ENCODE measurements around the gene SLC25A18. TPM values are rescaled to one million over a fixed set of nuclear protein-coding genes. Genes with fewer than 3 reads are reported as not detected.

Gene SLC25A18
- total RNA-seq, 2 experiments from 2014 or later, result not detected

GRCh38 chr22:17627961-17628405 lies 64.7 kb downstream of the SLC25A18 start:
- Mint-ChIP-seq H3K27me3 (no peaks in the 10 kb centered on the region), H3K4me3 (peak overlapping the region; percentile 92), H3K4me1 (ENCODE audit: low read depth) (peaks cover 32% of the 10 kb centered on the region), H3K9me3 (no peaks in the 10 kb centered on the region), H3K36me3 (ENCODE audit: low read depth) (peaks cover 36% of the 10 kb centered on the region), H3K27ac (peak overlapping the region; percentile 93)
- intact Hi-C loops (cut with DNase I, micrococcal nuclease), result loop anchor here (1.0 to 5.0 kb wide), 3 partner anchors 10 to 471 kb away; partner anchors contain the start of genes BCL2L13 (in 1 of the 2), HDHD5 (in 1 of the 2) and PEX26 (in 1 of the 2)
- ATAC-seq (ENCODE audit: poor library complexity) (no peak), DNase-seq (no peak)
- Histone ChIP-seq H3K4me3 (ENCODE audit: low read length) (peak overlapping the region; percentile 93), H3K36me3 (ENCODE audit: insufficient read depth, low read length) (peaks cover 14% of the 10 kb centered on the region), H3K9me3 (ENCODE audit: control insufficient read depth in 1 of 2, insufficient read depth in 1 of 2, low read length in 2 of 2) (no peaks in the 10 kb centered on the region), H3K4me1 (ENCODE audit: insufficient read depth, low read length) (peaks cover 32% of the 10 kb centered on the region), H3K27ac (ENCODE audit: low read depth in 1 of 2, low read length in 2 of 2) (peak overlapping the region; percentile 82 to 93), H3K27me3 (ENCODE audit: control insufficient read depth in 1 of 2, insufficient read depth in 2 of 2, low read length in 2 of 2) (no peaks in the 10 kb centered on the region)
- CTCF ChIA-PET, result no interaction called here
- POLR2A ChIA-PET, result interaction anchor here (1.5 kb wide), 1 partner anchor 11 kb away, joined by 3 read pairs; no protein-coding TSS in a partner anchor
- no peak for TF ChIP-seq CTCF (IDR thresholded peaks at IDR 0.05)

DNA sequence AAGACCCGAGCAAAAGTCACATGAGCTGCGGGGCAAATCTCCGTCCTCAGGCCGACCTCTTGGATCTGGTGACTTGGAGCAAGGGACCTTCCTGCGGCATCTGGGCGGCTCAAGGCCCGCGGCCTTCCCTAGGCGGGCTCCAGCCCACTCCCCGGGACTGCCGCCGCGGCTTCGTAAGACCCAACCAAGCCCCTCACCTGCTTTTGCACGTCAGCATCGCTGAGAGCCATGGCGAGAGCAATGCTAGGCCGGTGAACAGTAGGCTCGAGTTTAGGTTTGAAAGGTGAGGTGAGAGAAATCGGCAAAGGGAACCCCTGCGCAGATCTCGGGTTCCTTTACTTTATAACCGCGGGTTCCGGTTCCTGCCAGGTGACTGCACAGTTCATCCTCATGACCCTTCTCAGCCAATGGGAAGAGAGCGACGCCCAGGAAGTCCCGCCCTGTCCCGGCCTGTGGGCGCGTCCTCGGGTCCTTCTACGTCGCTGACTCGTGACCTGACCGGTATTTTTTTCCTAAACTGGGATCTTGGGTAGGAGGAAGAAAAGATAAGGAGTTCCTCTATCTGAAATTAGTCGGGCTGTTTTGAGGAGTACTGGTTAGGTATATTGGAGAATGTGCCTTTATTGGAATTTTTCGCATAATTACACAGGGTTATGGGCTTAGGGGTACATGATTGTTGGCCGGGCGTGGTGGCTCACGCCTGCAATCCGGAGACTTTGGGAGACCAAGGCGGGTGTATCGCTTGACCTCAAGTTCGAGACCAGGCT lies 65.3 kb downstream of the SLC25A18 start, which contains the start of gene ATP6V1E1:
TSS of gene ATP6V1E1 (minus strand) at position 344 of the 767 bp plus-strand sequence. CDS start at position 230, 114 bp downstream.
- ATAC-seq (ENCODE audit: poor library complexity) (peak; percentile 100), DNase-seq (peak; percentile 88 to 98 (median 92))
- peak within 1 kb of the TSS; percentile 93 for H3K27ac Mint-ChIP-seq
- H3K27me3 Mint-ChIP-seq, result no peaks in the 10 kb centered on the region
- H3K36me3 Mint-ChIP-seq (ENCODE audit: low read depth), result peaks cover 32% of the 10 kb centered on the region
- POLR2A ChIA-PET, result no interaction called here
- H3K4me3 Mint-ChIP-seq, result peak within 1 kb of the TSS; percentile 92
- H3K27ac ChIP-seq (ENCODE audit: low read depth in 1 of 2, low read length in 2 of 2), result peak within 1 kb of the TSS; percentile 82 to 93
- H3K36me3 ChIP-seq (ENCODE audit: insufficient read depth, low read length), result peaks cover 9% of the 10 kb centered on the region
- H3K9me3 ChIP-seq (ENCODE audit: control insufficient read depth in 1 of 2, insufficient read depth in 1 of 2, low read length in 2 of 2), result no peaks in the 10 kb centered on the region
- intact Hi-C loops (cut with DNase I, micrococcal nuclease), result loop anchor here (1.0 to 5.0 kb wide), 3 partner anchors 10 to 471 kb away; partner anchors contain the start of genes BCL2L13 (in 2 of the 2), HDHD5 (in 1 of the 2) and PEX26 (in 1 of the 2)
- no peaks in the 10 kb centered on the region for H3K27me3 ChIP-seq (ENCODE audit: control insufficient read depth in 1 of 2, insufficient read depth in 2 of 2, low read length in 2 of 2)
- CTCF ChIA-PET, result interaction anchor here (0.9 kb wide), 1 partner anchor 11 kb away, joined by 3 read pairs; no protein-coding TSS in a partner anchor
- H3K4me3 ChIP-seq (ENCODE audit: low read length), result peak within 1 kb of the TSS; percentile 93
- peaks cover 28% of the 10 kb centered on the region for H3K4me1 Mint-ChIP-seq (ENCODE audit: low read depth)
- H3K9me3 Mint-ChIP-seq, result no peaks in the 10 kb centered on the region
- peaks cover 32% of the 10 kb centered on the region for H3K4me1 ChIP-seq (ENCODE audit: insufficient read depth, low read length)
- TF ChIP-seq CTCF (IDR thresholded peaks at IDR 0.05), result no peak

DNA sequence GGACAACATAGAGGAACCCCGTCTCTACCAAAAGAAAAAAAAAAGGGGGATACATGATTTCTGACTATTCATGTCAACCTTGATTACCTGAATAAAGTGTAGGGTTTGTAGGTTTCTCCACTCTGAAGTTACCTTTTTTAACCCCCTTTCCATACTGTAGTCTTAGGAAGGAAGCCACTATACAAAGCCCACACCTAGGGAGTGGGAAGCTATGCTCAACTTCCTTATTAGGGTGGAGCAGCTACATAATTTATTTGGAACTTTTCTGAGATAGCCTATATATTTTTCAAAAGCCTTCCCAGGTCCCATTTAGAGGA lies 65.8 kb downstream of the SLC25A18 start:
- H3K4me1 Mint-ChIP-seq (ENCODE audit: low read depth), result peaks cover 28% of the 10 kb centered on the region
- no peak for TF ChIP-seq CTCF (IDR thresholded peaks at IDR 0.05)
- Histone ChIP-seq H3K9me3 (ENCODE audit: control insufficient read depth in 1 of 2, insufficient read depth in 1 of 2, low read length in 2 of 2) (no peaks in the 10 kb centered on the region), H3K27ac (ENCODE audit: low read depth in 1 of 2, low read length in 2 of 2) (peak overlapping the region; percentile 82 to 93), H3K4me3 (ENCODE audit: low read length) (peak overlapping the region; percentile 93), H3K4me1 (ENCODE audit: insufficient read depth, low read length) (peaks cover 32% of the 10 kb centered on the region), H3K27me3 (ENCODE audit: control insufficient read depth in 1 of 2, insufficient read depth in 2 of 2, low read length in 2 of 2) (no peaks in the 10 kb centered on the region), H3K36me3 (ENCODE audit: insufficient read depth, low read length) (peaks cover 5% of the 10 kb centered on the region)
- no peaks in the 10 kb centered on the region for H3K9me3 Mint-ChIP-seq
- H3K27me3 Mint-ChIP-seq, result no peaks in the 10 kb centered on the region
- ChIA-PET POLR2A (no interaction called here), CTCF (interaction anchor here (0.7 to 0.9 kb wide), 2 partner anchors 10 to 474 kb away, joined by 3 read pairs; no protein-coding TSS in a partner anchor)
- H3K36me3 Mint-ChIP-seq (ENCODE audit: low read depth), result peaks cover 26% of the 10 kb centered on the region
- intact Hi-C loops (cut with DNase I, micrococcal nuclease), result loop anchor here (1.0 to 5.0 kb wide), 2 partner anchors 9 to 472 kb away; partner anchors contain the start of genes BCL2L13 (in 1 of the 2) and HDHD5 (in 1 of the 2)
- DNase-seq (no peak), ATAC-seq (ENCODE audit: poor library complexity) (no peak)
- peak overlapping the region; percentile 92 for H3K4me3 Mint-ChIP-seq
- peak overlapping the region; percentile 93 for H3K27ac Mint-ChIP-seq
